HepG2 (cell line): ENCODE data around the gene UBC. TPM values are rescaled to one million over a fixed set of nuclear protein-coding genes. Genes with fewer than 3 reads are reported as not detected.

ENCODE experiments used
- BHLHE40 ChIP-seq: IDR thresholded peaks from 2 replicates; pipeline ENCODE4 v1.6.1; 2011; ENCODE audit warnings: low read length, improper control_type of control experiment
- MNT ChIP-seq: fragments of 450-650 bp; IDR thresholded peaks from 2 replicates; pipeline ENCODE4 v1.6.1; 2016
- POLR2AphosphoS2 ChIP-seq: IDR thresholded peaks from 2 replicates; pipeline ENCODE4 v1.6.1; 2011; ENCODE audit warnings: low read depth, low read length, improper control_type of control experiment
- SOX13 ChIP-seq, 3 experiments: fragments of 450-650 bp in 1 of 3; sonication (generic) in 1 of 3; formaldehyde crosslinking in 1 of 3; IDR thresholded peaks in 2 of 3; conservative IDR thresholded peaks in 1 of 3; 2 replicates each; pipeline versions ENCODE4 v1.5.0 to v1.6.1; 2016 to 2020; ENCODE audit warnings: antibody characterized with exemption in 1 of 3, mild to moderate bottlenecking in 1 of 3, missing compliant biosample characterization in 1 of 3, missing genetic modification reagents in 1 of 3, moderate library complexity in 1 of 3
- ZNF557 ChIP-seq: sonication (generic); formaldehyde crosslinking; IDR thresholded peaks from 2 replicates; pipeline ENCODE4 v1.4.0; 2020; ENCODE audit warnings: missing genetic modification reagents
- ZSCAN20 ChIP-seq: sonication (generic); formaldehyde crosslinking; IDR thresholded peaks from 2 replicates; pipeline ENCODE4 v1.4.0; 2020; ENCODE audit warnings: missing genetic modification reagents, mild to moderate bottlenecking, borderline replicate concordance
- polyA plus RNA-seq, 8 experiments: library from polyadenylated mRNA; depleted of rRNA in 3 of 8; stranded (reverse) in 7 of 8; unstranded in 1 of 8; fragments of >200 nt; fragmentation: Illumina TruSeq in 4 of 8; extraction: Trizol in 4 of 8; gene quantifications; 2 replicates each; pipeline versions ENCODE4 v1.2.1 to v1.2.3, GENCODE V29; 2011 to 2016; ENCODE audit warnings: low read depth in 4 of 8, missing spikeins in 1 of 8, mixed read lengths in 1 of 8; ENCODE audit not compliant: insufficient read depth in 1 of 8
- total RNA-seq, 5 experiments: library from RNA; depleted of rRNA; stranded (reverse); fragments of >200 nt; fragmentation: Illumina TruSeq; extraction: Trizol; gene quantifications; 2 replicates each; pipeline ENCODE4 v1.2.3, GENCODE V29; 2016; ENCODE audit warnings: low read depth in 1 of 5
- TF ChIP-seq, protein P1 (sequence below): sonication (generic); formaldehyde crosslinking; IDR thresholded peaks from 2 replicates; pipeline ENCODE4 v1.4.0; 2020; ENCODE audit warnings: missing genetic modification reagents

The UBC gene
- total and polyA plus RNA-seq, 2 of the 13 experiments (the other 11 are each of a cell fraction or from before 2014, with no cell fraction given): 805 to 1,432 TPM

- TF ChIP-seq SOX13 (IDR thresholded peaks at IDR 0.05): no peak
- TF ChIP-seq SOX13 (CRISPR knock-in tag; conservative IDR thresholded peaks at IDR 0.05 in 1 of 2, IDR thresholded peaks at IDR 0.05 in 1 of 2): peak in 1 of 2 experiments; percentile 40; a peak in 1 of 4 replicates
- no peak for TF ChIP-seq ZSCAN20
- TF ChIP-seq POLR2AphosphoS2: peak; percentile 77; the same call in 1 of the 2 replicates
- no peak for TF ChIP-seq ZNF557 (CRISPR knock-in tag)
- no peak for TF ChIP-seq BHLHE40
- no peak for TF ChIP-seq MNT
- TF ChIP-seq, protein P1, sequence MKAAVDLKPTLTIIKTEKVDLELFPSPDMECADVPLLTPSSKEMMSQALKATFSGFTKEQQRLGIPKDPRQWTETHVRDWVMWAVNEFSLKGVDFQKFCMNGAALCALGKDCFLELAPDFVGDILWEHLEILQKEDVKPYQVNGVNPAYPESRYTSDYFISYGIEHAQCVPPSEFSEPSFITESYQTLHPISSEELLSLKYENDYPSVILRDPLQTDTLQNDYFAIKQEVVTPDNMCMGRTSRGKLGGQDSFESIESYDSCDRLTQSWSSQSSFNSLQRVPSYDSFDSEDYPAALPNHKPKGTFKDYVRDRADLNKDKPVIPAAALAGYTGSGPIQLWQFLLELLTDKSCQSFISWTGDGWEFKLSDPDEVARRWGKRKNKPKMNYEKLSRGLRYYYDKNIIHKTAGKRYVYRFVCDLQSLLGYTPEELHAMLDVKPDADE: 0 out of 2 replicates have a peak, but pooled peaks have one; percentile 24
- TF ChIP-seq, all 625 proteins: peak for 39
Measured at GRCh38 chr12:124910561-124911478, 3.6 kb downstream of the UBC start (continued).
